ENCODE data around the gene GRIN2A. TPM values are rescaled to one million over a fixed set of nuclear protein-coding genes. Genes with fewer than 3 reads are reported as not detected.

GRIN2A gene
- total RNA-seq, 2 experiments from 2014 or later: not detected

DNA sequence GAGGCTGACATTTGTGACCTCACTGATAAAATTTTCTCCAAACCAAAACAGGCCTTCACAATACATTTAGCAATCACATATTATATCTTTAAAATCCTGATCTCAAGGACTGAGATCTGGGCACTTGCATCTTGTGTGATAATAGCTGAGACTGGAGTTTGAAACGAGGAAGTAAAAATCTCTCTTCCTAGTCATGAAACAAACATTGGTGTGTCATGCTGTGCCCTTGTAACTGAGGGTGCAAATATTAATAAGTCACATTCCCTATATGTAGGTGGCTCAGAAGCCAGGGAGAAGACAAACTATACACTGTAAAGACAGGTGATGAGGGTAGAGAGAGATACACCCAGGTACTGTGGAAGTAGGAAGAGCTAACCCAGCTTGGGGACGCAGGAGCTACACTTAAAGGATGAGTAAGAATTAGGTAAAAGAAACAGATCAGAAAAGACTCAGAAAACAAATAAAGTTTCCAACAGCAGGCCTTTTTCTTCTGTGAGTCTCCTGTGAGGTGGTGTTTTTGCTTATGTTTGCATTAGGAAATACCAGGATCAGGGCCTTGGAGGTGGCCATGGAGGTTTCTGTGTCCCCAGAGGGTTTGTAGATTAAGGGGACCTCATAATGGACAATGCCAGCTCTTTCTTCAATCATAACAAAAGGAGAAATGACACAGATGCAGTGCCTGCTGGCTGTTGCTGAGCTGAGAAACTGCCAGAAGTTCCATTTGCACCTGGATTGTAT is 335.7 kb downstream of the GRIN2A start:
- H3K9me3 Mint-ChIP-seq: no peaks in the 10 kb centered on the region
- no peak for DNase-seq
- H3K27ac Mint-ChIP-seq: no peak overlapping the region
- CTCF ChIA-PET: no interaction called here
- H3K4me3 Mint-ChIP-seq: no peak overlapping the region
- no peaks in the 10 kb centered on the region for H3K27me3 Mint-ChIP-seq
- no peaks in the 10 kb centered on the region for H3K4me1 Mint-ChIP-seq
- POLR2A ChIA-PET: no interaction called here
- no peaks in the 10 kb centered on the region for H3K36me3 Mint-ChIP-seq (ENCODE audit: low read depth)

- Mint-ChIP-seq H3K27me3 (no peaks in the 10 kb centered on the region), H3K4me3 (no peak overlapping the region), H3K9me3 (no peaks in the 10 kb centered on the region), H3K27ac (no peak overlapping the region), H3K4me1 (no peaks in the 10 kb centered on the region), H3K36me3 (ENCODE audit: low read depth) (no peaks in the 10 kb centered on the region)
- CTCF ChIA-PET: interaction anchor here (0.5 kb wide), 1 partner anchor 475 kb away, joined by 5 read pairs; no protein-coding TSS in a partner anchor
- DNase-seq: no peak
- POLR2A ChIA-PET: no interaction called here
Measured at GRCh38 chr16:9845661-9846361, 336.4 kb downstream of the GRIN2A start.

DNA sequence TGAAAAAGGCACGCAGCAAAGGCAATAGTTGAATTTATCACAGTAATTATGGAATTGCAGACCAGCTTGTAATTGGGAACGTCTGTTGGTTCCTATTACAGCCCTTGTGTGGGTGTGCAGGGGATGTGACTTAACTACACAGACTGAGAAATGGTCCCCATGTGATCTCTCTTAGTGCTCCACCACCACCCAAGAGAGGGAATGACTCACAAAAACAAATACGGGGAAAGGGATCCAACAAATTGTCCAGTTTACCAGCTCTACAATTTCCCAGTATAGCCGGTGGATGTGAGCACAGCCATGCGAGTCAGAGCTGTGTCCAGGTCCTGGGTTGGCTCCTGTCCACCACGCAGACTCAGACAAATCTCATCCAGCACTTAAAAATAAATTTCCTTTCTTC is 337.9 kb downstream of the GRIN2A start:
- CTCF ChIA-PET: no interaction called here
- Mint-ChIP-seq H3K4me1 (no peaks in the 10 kb centered on the region), H3K27me3 (no peaks in the 10 kb centered on the region), H3K9me3 (no peaks in the 10 kb centered on the region), H3K4me3 (no peak overlapping the region), H3K27ac (no peak overlapping the region), H3K36me3 (ENCODE audit: low read depth) (no peaks in the 10 kb centered on the region)
- POLR2A ChIA-PET: no interaction called here
- DNase-seq: no peak

GRCh38 chr16:9843424-9844018 is 338.7 kb downstream of the GRIN2A start:
- ChIA-PET POLR2A (no interaction called here), CTCF (no interaction called here)
- Mint-ChIP-seq H3K27ac (no peak overlapping the region), H3K36me3 (ENCODE audit: low read depth) (no peaks in the 10 kb centered on the region), H3K27me3 (no peaks in the 10 kb centered on the region), H3K4me1 (no peaks in the 10 kb centered on the region), H3K9me3 (no peaks in the 10 kb centered on the region), H3K4me3 (no peak overlapping the region)
- no peak for DNase-seq

DNA sequence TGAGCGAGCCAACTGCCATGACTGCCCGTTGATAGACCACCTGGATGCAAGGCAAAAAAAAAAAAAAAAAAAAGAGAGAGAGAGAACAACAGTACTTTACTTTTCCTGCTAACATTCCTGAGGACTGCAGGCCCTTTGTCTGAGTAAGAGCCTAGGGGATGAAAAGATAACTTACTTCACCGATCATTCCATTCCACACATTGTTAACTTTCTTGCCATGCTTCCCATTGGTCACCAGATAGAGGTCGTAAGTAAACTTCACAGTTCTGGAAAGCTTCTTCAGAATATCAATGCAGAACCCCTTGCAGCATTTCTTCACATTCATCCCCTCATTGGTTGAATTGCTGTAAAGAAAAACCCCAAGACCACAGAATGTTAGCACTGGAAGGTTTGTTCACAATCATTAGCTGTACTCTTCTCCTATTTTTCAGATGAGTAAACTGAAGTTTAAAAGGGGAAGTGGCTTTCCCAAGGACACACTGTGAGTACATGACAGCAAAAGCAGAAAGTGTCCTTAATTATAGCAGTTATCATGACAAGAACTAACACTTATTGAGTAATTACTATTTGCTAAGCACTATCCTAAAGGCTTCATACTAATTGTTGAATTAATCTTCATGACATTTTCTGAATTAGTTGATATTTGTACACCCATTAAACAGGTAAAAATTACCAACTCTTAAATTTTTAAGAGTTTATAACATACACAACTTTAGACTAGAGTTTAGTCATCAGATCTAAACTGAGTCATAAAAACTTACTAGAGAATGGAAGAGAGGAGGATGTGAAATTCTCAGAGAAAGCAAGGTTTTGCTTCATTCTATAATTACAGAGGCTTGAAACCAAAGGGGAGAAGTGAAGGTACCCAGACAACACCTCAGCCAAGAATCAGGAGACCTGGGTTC is 341.2 kb downstream of the GRIN2A start:
- DNase-seq: no peak
- Mint-ChIP-seq H3K36me3 (ENCODE audit: low read depth) (no peaks in the 10 kb centered on the region), H3K9me3 (no peaks in the 10 kb centered on the region), H3K4me3 (no peak overlapping the region), H3K4me1 (no peaks in the 10 kb centered on the region), H3K27me3 (no peaks in the 10 kb centered on the region), H3K27ac (no peak overlapping the region)
- POLR2A ChIA-PET: no interaction called here
- CTCF ChIA-PET: no interaction called here

GRCh38 chr16:9837481-9837880 is 344.7 kb downstream of the GRIN2A start:
- no peak overlapping the region for H3K27ac Mint-ChIP-seq
- H3K27me3 Mint-ChIP-seq: no peaks in the 10 kb centered on the region
- POLR2A ChIA-PET: no interaction called here
- no peaks in the 10 kb centered on the region for H3K36me3 Mint-ChIP-seq (ENCODE audit: low read depth)
- CTCF ChIA-PET: interaction anchor here (0.6 kb wide), 1 partner anchor 1366 kb away, joined by 4 read pairs; no protein-coding TSS in a partner anchor
- DNase-seq: no peak
- no peaks in the 10 kb centered on the region for H3K4me1 Mint-ChIP-seq
- H3K4me3 Mint-ChIP-seq: no peak overlapping the region
- no peaks in the 10 kb centered on the region for H3K9me3 Mint-ChIP-seq

DNA sequence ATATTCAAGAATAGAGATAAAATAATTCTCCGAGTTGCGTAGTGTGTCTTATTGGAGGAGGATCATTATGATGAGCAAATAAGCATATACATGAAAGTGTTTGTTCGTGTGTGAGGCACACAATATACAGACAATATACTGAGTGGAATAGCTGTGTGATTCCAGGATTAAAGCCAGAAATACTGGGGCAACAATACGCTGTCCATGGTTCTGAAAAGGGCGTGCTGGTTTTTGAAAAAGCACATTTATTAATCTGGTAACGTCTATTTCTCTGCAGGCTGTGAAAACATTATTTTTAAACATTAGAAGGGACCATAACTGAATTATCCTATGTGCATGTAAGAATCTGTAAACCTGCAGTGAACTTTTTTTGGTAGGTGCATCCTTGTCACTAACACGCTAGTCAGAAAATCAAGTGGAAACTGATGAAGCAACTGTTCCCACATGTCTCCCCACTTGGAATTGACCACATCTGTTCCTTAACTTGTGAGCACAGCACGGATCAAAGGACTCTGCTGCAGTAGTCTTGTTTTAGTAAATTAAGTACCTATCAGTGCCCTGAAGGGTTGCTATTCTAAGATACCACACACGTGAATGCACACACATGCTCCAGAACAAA is 346.0 kb downstream of the GRIN2A start:
- no peaks in the 10 kb centered on the region for H3K4me1 Mint-ChIP-seq
- no peak overlapping the region for H3K4me3 Mint-ChIP-seq
- peak; percentile 17 for DNase-seq
- no peaks in the 10 kb centered on the region for H3K36me3 Mint-ChIP-seq (ENCODE audit: low read depth)
- H3K27ac Mint-ChIP-seq: no peak overlapping the region
- H3K27me3 Mint-ChIP-seq: no peaks in the 10 kb centered on the region
- no peaks in the 10 kb centered on the region for H3K9me3 Mint-ChIP-seq
- ChIA-PET CTCF (no interaction called here), POLR2A (no interaction called here)

DNA sequence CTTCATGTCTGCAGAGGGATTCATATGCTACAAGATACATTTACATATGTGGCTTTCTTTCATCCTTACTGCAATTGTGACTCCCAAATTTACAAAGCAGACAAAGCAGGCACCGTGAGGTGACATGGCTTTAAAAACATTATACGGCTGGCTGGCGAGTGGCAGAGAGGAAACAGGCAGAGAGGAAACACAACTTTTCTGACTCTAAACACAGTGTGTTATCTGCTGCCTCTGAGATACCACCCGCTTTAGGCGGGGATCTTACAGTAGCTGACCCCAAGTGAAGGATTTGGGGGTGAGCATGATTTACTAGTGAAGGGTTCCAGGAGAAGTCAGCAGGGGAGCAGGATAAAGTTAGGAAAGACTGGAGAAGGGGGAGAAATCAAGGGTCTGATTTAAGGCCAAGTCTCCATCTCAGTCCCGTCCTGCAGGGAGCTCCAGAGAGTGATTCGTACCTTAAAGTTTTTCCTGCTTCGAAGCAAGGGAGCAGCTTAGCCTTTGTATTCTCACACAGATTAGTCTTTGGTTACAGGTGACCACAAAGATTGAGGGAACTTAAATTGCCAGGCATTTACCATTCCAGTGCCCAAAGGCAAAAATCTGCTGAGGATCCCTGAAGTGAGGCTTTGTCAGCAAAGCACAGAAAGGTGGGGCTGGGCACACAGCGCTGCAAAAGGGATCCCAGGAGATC is 355.0 kb downstream of the GRIN2A start:
- ChIA-PET CTCF (interaction anchor here (0.7 kb wide), 1 partner anchor 552 kb away, joined by 3 read pairs; no protein-coding TSS in a partner anchor), POLR2A (no interaction called here)
- no peaks in the 10 kb centered on the region for H3K9me3 Mint-ChIP-seq
- no peaks in the 10 kb centered on the region for H3K36me3 Mint-ChIP-seq (ENCODE audit: low read depth)
- no peak overlapping the region for H3K4me3 Mint-ChIP-seq
- H3K4me1 Mint-ChIP-seq: no peaks in the 10 kb centered on the region
- no peaks in the 10 kb centered on the region for H3K27me3 Mint-ChIP-seq
- H3K27ac Mint-ChIP-seq: no peak overlapping the region
- DNase-seq: no peak

DNA sequence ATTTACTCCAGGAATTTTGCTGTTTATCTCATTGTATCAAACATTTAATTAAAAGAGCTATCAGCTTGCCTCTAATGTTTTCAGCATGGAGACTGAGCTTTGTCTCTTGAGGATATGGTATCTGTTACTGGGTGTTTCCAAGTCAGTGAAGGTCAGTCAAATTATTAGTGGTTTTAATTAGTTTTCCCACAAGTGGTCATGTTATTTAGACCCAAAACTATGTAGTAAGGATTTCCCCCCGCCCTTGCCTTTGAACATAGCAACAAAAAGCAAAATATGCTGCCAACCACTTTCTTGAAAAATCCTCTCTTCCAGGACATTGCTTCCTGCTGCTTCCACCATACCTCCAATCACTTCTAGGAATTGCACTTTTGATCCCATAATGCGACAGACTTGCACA is 355.6 kb downstream of the GRIN2A start:
- ChIA-PET CTCF (interaction anchor here (0.6 to 0.7 kb wide), 2 partner anchors 158 to 552 kb away, joined by 3 read pairs; no protein-coding TSS in a partner anchor), POLR2A (no interaction called here)
- Mint-ChIP-seq H3K4me3 (no peak overlapping the region), H3K27ac (no peak overlapping the region), H3K36me3 (ENCODE audit: low read depth) (no peaks in the 10 kb centered on the region), H3K4me1 (no peaks in the 10 kb centered on the region), H3K27me3 (no peaks in the 10 kb centered on the region), H3K9me3 (no peaks in the 10 kb centered on the region)
- DNase-seq: no peak

GRCh38 chr16:9824200-9825068 is 357.8 kb downstream of the GRIN2A start:
- no peaks in the 10 kb centered on the region for H3K4me1 Mint-ChIP-seq
- no peaks in the 10 kb centered on the region for H3K36me3 Mint-ChIP-seq (ENCODE audit: low read depth)
- H3K9me3 Mint-ChIP-seq: no peaks in the 10 kb centered on the region
- no peaks in the 10 kb centered on the region for H3K27me3 Mint-ChIP-seq
- H3K4me3 Mint-ChIP-seq: no peak overlapping the region
- POLR2A ChIA-PET: no interaction called here
- DNase-seq: no peak
- CTCF ChIA-PET: no interaction called here
- no peak overlapping the region for H3K27ac Mint-ChIP-seq

- CTCF ChIA-PET: no interaction called here
- no peaks in the 10 kb centered on the region for H3K27me3 Mint-ChIP-seq
- no peak overlapping the region for H3K4me3 Mint-ChIP-seq
- no peak for DNase-seq
- H3K4me1 Mint-ChIP-seq: no peaks in the 10 kb centered on the region
- H3K27ac Mint-ChIP-seq: no peak overlapping the region
- H3K9me3 Mint-ChIP-seq: no peaks in the 10 kb centered on the region
- POLR2A ChIA-PET: no interaction called here
- no peaks in the 10 kb centered on the region for H3K36me3 Mint-ChIP-seq (ENCODE audit: low read depth)
Measured at GRCh38 chr16:9823510-9823909, 358.7 kb downstream of the GRIN2A start.

Data from activated CD4-positive, alpha-beta T cell treated with anti-CD3 and anti-CD28 coated beads, Interleukin-2, amount 10 ng/mL, durations not matched to agents 7 days and 5 days (primary cell).